Sigmoid colon (tissue), 7 donors: ENCODE measurements around the gene RINT1. TPM values are rescaled to one million over a fixed set of nuclear protein-coding genes. Genes with fewer than 3 reads are reported as not detected.
"Not testable (repeated sequence)": the region's sequence is repeated elsewhere in the genome, so short reads cannot be mapped to it uniquely, and the experiment has no call there.

ENCODE experiments used
- DNase-seq: peaks from one replicate; pipeline ENCODE4 v3.0.0-alpha.2; 2019
- H3K27ac ChIP-seq, 4 donors: fragments of 200-600 bp; sonication (generic); one replicate each; pipeline ENCODE4 v1.5.1; 2016 to 2019; ENCODE audit warnings: mild to moderate bottlenecking in 1 of 4
- H3K27me3 ChIP-seq, 3 donors: fragments of 200-600 bp; sonication (generic); one replicate each; pipeline ENCODE4 v1.5.1; 2019; ENCODE audit warnings: mild to moderate bottlenecking in 1 of 3
- H3K36me3 ChIP-seq, 4 donors: fragments of 200-600 bp; sonication (generic); one replicate each; pipeline ENCODE4 v1.5.1; 2016 to 2019
- H3K4me1 ChIP-seq, 4 donors: fragments of 200-600 bp; sonication (generic); one replicate each; pipeline ENCODE4 v1.5.1; 2017 to 2019
- H3K4me3 ChIP-seq, 4 donors: fragments of 200-600 bp; sonication (generic); one replicate each; pipeline ENCODE4 v1.5.1; 2017 to 2019; ENCODE audit warnings: mild to moderate bottlenecking in 2 of 4, moderate library complexity in 1 of 4
- H3K9me3 ChIP-seq, 4 donors: fragments of 200-600 bp in 3 of 4; sonication (generic) in 3 of 4; one replicate each; pipeline versions ENCODE4 v1.5.1 to v1.6.1; 2013 to 2019
- EP300 ChIP-seq, 4 donors: sonication (generic); formaldehyde crosslinking; IDR thresholded peaks; one replicate each; pipeline ENCODE4 v1.6.1; 2017; ENCODE audit warnings: antibody characterized with exemption in 4 of 4
- POLR2A ChIP-seq, 2 donors: fragments of 450-650 bp; IDR thresholded peaks; one replicate each; pipeline ENCODE4 v1.6.1; 2016; ENCODE audit warnings: antibody characterized with exemption in 2 of 2, mild to moderate bottlenecking in 2 of 2, moderate library complexity in 2 of 2
- POLR2AphosphoS5 ChIP-seq, 4 donors: sonication (generic); formaldehyde crosslinking; IDR thresholded peaks; one replicate each; pipeline ENCODE4 v1.6.1; 2017; ENCODE audit warnings: antibody characterized with exemption in 4 of 4
- WGBS, 2 donors: extraction: QIAGEN DNeasy Blood & Tissue Kit; methylation state at CpG; one replicate each; pipeline ENCODE4 v1.1.7; 2013; 5-methylcytosine and 5-hydroxymethylcytosine counted together
- intact Hi-C: fragments of 100-400 bp; cut with DNase I; formaldehyde crosslinking; loops from one replicate; pipeline ENCODE4 v1.15.1; 2023
- polyA plus RNA-seq, 3 donors: library from polyadenylated mRNA; stranded (reverse); fragments of 200-250 nt; gene quantifications; one replicate each; pipeline ENCODE4 v1.2.3, GENCODE V29; 2013
- total RNA-seq, 4 donors: library from RNA; depleted of rRNA; stranded (reverse); fragments of >200 nt; gene quantifications; one replicate each; pipeline ENCODE4 v1.1.0, GENCODE V29; 2016
- TF ChIP-seq, protein P1 (sequence below), 4 experiments: fragments of 450-650 bp in 3 of 4; fragments of 200-600 bp in 1 of 4; IDR thresholded peaks; one replicate each; pipeline ENCODE4 v1.5.1; 2016 to 2019; ENCODE audit warnings: antibody characterized with exemption in 4 of 4, mild to moderate bottlenecking in 3 of 4, moderate library complexity in 2 of 4
- donor health status: healthy with polysubstance abuse.
- donor health status: Bipolar disorder and iron deficiency.
- donor health status: healthy.

Gene RINT1
- total and polyA plus RNA-seq, 7 donors = 7.9 to 22.2 (median 15.5) TPM

DNA sequence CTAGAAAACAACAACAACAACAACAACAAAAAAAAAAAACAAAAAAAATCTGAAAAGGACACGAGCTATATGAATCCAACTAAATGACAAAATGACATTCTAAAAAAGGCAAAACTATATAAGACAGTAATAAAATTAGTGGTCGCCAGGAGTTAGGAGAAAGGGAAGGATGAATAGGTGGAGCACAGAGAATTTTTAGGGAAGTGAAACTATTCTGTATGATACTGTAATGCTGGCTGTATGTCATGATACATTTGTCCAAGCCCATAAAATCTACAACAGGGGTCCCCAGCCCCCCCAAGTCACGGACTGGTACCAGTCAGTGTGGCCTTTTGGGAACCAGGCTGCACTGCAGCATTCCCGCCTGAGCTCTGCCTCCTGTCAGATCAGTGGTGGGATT lies 7.2 kb upstream of the RINT1 start:
- H3K9me3 ChIP-seq = no peaks in the 10 kb centered on the region
- TF ChIP-seq, protein P1, sequence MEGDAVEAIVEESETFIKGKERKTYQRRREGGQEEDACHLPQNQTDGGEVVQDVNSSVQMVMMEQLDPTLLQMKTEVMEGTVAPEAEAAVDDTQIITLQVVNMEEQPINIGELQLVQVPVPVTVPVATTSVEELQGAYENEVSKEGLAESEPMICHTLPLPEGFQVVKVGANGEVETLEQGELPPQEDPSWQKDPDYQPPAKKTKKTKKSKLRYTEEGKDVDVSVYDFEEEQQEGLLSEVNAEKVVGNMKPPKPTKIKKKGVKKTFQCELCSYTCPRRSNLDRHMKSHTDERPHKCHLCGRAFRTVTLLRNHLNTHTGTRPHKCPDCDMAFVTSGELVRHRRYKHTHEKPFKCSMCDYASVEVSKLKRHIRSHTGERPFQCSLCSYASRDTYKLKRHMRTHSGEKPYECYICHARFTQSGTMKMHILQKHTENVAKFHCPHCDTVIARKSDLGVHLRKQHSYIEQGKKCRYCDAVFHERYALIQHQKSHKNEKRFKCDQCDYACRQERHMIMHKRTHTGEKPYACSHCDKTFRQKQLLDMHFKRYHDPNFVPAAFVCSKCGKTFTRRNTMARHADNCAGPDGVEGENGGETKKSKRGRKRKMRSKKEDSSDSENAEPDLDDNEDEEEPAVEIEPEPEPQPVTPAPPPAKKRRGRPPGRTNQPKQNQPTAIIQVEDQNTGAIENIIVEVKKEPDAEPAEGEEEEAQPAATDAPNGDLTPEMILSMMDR (IDR thresholded peaks at IDR 0.05) = no peak
- no peak for TF ChIP-seq EP300 (IDR thresholded peaks at IDR 0.05)
- intact Hi-C loops = no loop called here
- no peak for DNase-seq
- H3K27ac ChIP-seq = no peak overlapping the region
- H3K4me3 ChIP-seq = no peak overlapping the region
- no peaks in the 10 kb centered on the region for H3K27me3 ChIP-seq
- H3K36me3 ChIP-seq = no peaks in the 10 kb centered on the region
- WGBS, 2 donors = 70 to 85% methylated on average over 4 of the region's 4 CpGs
- peaks cover 0 to 18% (median 15%) of the 10 kb centered on the region in 4 donors for H3K4me1 ChIP-seq

DNA sequence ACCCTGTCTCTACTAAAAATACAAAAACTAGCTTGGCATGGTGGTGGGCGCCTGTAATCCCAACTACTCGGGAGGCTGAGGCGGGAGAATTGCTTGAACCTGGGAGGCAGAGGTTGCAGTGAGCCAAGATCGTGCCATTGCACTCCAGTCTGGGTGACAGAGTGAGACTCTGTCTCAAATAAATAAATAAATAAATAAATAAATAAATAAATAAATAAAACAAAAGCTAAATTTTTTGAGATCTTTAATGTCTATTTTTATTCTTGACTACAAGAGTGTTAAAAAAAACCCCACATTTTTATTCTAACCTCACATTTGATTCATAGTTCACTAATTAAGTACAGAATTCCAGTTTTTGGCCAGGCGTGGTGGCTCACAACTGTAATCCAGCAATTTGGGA lies 4.3 kb upstream of the RINT1 start:
- H3K27me3 ChIP-seq, DNase-seq, H3K27ac ChIP-seq, H3K9me3 ChIP-seq, intact Hi-C loops, H3K36me3 ChIP-seq, H3K4me3 ChIP-seq: not testable (repeated sequence)
- peaks cover 0 to 11% (median 10%) of the 10 kb centered on the region in 4 donors for H3K4me1 ChIP-seq
- WGBS, 2 donors = 96 to 98% methylated on average over 5 of the region's 5 CpGs

DNA sequence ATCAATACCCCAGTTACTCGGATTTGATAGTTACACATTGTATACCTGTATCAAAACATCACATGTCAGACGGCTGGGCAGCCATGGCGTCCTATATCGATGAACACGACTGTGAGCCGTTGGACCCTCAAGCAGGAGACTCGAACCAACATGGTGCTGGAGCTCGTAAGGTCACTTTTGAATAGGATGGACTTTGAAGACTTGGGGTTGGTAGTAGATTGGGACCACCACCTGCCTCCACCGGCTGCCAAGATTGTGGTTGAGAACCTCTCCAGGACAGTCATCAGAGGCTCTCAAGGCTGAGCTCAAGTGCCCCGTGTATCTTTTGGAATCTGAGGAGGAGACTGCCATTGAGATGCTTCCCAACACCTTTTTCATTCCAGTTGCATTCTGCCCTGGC lies 1.9 kb upstream of the RINT1 start:
- no peak for DNase-seq
- H3K27ac ChIP-seq = no peak overlapping the region
- no peaks in the 10 kb centered on the region for H3K27me3 ChIP-seq
- WGBS, 2 donors = 95 to 96% methylated on average over 10 of the region's 10 CpGs
- H3K4me3 ChIP-seq = no peak overlapping the region
- no peaks in the 10 kb centered on the region for H3K9me3 ChIP-seq
- TF ChIP-seq POLR2A (IDR thresholded peaks at IDR 0.05) (no peak), EP300 (IDR thresholded peaks at IDR 0.05) (no peak)
- TF ChIP-seq, protein P1 (IDR thresholded peaks at IDR 0.05) = no peak
- intact Hi-C loops = no loop called here
- no peaks in the 10 kb centered on the region for H3K36me3 ChIP-seq
- peaks cover 0 to 27% (median 19%) of the 10 kb centered on the region in 4 donors for H3K4me1 ChIP-seq

DNA sequence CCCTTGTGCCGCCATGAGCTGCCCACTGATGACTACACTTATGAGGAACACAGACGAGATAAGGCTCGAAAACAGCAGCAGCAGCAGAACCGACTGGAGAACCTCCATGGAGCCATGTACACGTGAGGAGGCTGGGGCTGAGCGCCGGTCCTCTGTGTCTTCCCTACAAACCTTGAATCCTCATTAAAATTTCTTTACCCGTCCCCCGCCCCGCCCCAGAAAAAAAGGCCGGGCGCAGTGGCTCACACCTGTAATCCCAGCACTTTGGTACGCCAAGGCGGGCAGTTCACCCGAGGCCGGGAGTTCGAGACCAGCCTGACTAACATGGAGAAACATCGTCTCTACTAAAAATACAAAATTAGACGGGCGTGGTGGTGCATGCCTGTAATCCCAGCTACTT lies 1.5 kb upstream of the RINT1 start:
- DNase-seq = no peak
- no peak overlapping the region for H3K4me3 ChIP-seq
- WGBS, 2 donors = 97% methylated on average over 20 of the region's 20 CpGs
- H3K36me3 ChIP-seq = peaks cover 0 to 2% (median 0%) of the 10 kb centered on the region in 4 donors
- H3K27ac ChIP-seq = no peak overlapping the region
- peaks cover 0 to 27% (median 19%) of the 10 kb centered on the region in 4 donors for H3K4me1 ChIP-seq
- H3K27me3 ChIP-seq = no peaks in the 10 kb centered on the region
- no peaks in the 10 kb centered on the region for H3K9me3 ChIP-seq
- intact Hi-C loops = no loop called here
- TF ChIP-seq EP300 (IDR thresholded peaks at IDR 0.05) (no peak), POLR2AphosphoS5 (IDR thresholded peaks at IDR 0.05) (no peak), POLR2A (IDR thresholded peaks at IDR 0.05) (no peak)
- TF ChIP-seq, protein P1 (IDR thresholded peaks at IDR 0.05) = no peak

DNA sequence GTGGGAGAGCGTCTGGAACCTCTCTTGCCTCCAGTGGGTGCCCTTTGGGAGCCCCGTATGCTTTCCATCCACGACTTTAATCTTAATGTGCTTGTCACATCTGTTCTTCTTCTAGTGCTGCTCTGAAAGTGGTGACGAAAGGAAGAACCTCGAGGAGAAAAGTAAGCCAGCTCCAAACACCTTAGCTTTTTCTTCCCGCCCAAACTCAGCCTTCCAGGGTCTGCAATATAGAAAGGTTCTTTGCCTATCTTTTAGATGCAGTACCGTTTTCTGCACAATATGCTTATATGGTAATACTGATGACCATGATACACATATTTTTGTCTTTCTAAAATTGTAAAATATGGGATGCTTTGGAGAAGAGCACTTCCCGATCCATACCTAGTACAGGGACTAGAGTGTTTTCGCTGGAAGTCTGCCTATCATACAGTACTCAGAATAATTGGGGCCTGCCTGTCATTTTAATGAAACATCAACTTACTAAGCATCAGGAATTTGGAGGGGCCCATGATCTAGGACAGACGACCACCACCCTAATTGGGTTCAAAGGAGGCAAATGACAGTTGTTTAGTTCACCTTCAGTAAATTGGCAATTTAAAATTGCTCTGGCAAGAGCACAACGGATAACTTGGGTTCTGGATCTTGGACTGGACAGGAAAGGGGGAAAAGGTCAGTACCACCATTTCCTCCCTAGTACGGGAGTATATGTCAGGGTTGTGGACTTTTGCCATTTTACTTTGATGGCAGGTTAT lies 884 bp downstream of the RINT1 start:
- peak overlapping the region; percentile 81 to 85 (median 84) for H3K27ac ChIP-seq

More for the DNA sequence above, 884 bp downstream of the RINT1 start:
- H3K9me3 ChIP-seq = no peaks in the 10 kb centered on the region
- DNase-seq = no peak
- intact Hi-C loops = no loop called here
- 20 to 38% methylated on average over 12 of the region's 12 CpGs for WGBS, 2 donors
- peaks cover 0 to 27% (median 19%) of the 10 kb centered on the region in 4 donors for H3K4me1 ChIP-seq
- H3K4me3 ChIP-seq = peak overlapping the region; percentile 76 to 88 (median 85)
- H3K36me3 ChIP-seq = peaks cover 0 to 23% (median 2%) of the 10 kb centered on the region in 4 donors
- TF ChIP-seq EP300 (IDR thresholded peaks at IDR 0.05) = no peak
- no peak for TF ChIP-seq POLR2AphosphoS5 (IDR thresholded peaks at IDR 0.05)
- TF ChIP-seq, protein P1 (IDR thresholded peaks at IDR 0.05) = no peak
- no peak for TF ChIP-seq POLR2A (IDR thresholded peaks at IDR 0.05)
- no peaks in the 10 kb centered on the region for H3K27me3 ChIP-seq
